HEK293 (cell line): Measurements from ENCODE around the gene QSOX1.
A peak's percentile ranks its signal among the peaks of the same experiment; 100 is the strongest.

Experiments
- CTCF ChIA-PET: fragments of 350-600 bp; formaldehyde crosslinking; extraction: SDS; loops from one replicate; lab custom pipeline; 2021; ENCODE audit warnings: antibody characterized with exemption; lab: Yijun Ruan, JAX
- POLR2A ChIA-PET: fragments of 300-600 bp; formaldehyde crosslinking; extraction: SDS; loops from one replicate; lab custom pipeline; 2020; ENCODE audit warnings: antibody characterized with exemption, inconsistent platforms; lab: Yijun Ruan, JAX
- H3K27ac ChIP-seq: fragments of 200-500 bp; sonication (Bioruptor generic); 2 replicates; pipeline ENCODE4 v1.5.1; 2014; ENCODE audit warnings: low read depth, low read length, control low read depth, inconsistent platforms; ENCODE audit errors: extremely low read depth
- H3K36me3 ChIP-seq, 2 experiments: fragments of 200-500 bp in 1 of 2; sonication (Bioruptor generic) in 1 of 2; 1 replicate in 1 of 2; 2 replicates in 1 of 2; pipeline ENCODE4 v1.5.1; 2014 to 2017; ENCODE audit warnings: inconsistent platforms in 2 of 2, low read length in 2 of 2; ENCODE audit not compliant: control insufficient read depth in 2 of 2, insufficient read depth in 1 of 2
- H3K4me1 ChIP-seq: fragments of 200-500 bp; sonication (Bioruptor generic); 2 replicates; pipeline ENCODE4 v1.5.1; 2014; ENCODE audit warnings: mild to moderate bottlenecking, low read length, inconsistent platforms; ENCODE audit not compliant: control insufficient read depth, insufficient read depth
- H3K4me3 ChIP-seq: 2 replicates; pipeline ENCODE4 v1.5.1; 2011; ENCODE audit warnings: low read depth, mild to moderate bottlenecking, control low read depth, low read length, moderate library complexity
- H3K9me3 ChIP-seq: fragments of 200-500 bp; sonication (Bioruptor generic); 2 replicates; pipeline ENCODE4 v1.5.1; 2014; ENCODE audit warnings: low read depth, low read length, inconsistent platforms; ENCODE audit not compliant: control insufficient read depth, insufficient read depth
- GLIS2 ChIP-seq: fragments of 450-650 bp; formaldehyde crosslinking; IDR thresholded peaks from 2 replicates; pipeline ENCODE4 v1.5.1; 2016; ENCODE audit warnings: missing biosample characterization, missing genetic modification characterization
- IKZF3 ChIP-seq: fragments of 450-650 bp; IDR thresholded peaks from 2 replicates; pipeline ENCODE4 v1.5.0; 2018; ENCODE audit warnings: missing biosample characterization, mild to moderate bottlenecking, missing genetic modification characterization, moderate library complexity
- KLF16 ChIP-seq: fragments of 450-650 bp; formaldehyde crosslinking; IDR thresholded peaks from 2 replicates; pipeline ENCODE4 v1.5.1; 2017; ENCODE audit warnings: missing biosample characterization, missing genetic modification characterization
- KLF17 ChIP-seq: fragments of 450-650 bp; formaldehyde crosslinking; IDR thresholded peaks from 2 replicates; pipeline ENCODE4 v1.5.1; 2016; ENCODE audit warnings: missing biosample characterization, missing genetic modification characterization
- KLF8 ChIP-seq: fragments of 450-650 bp; formaldehyde crosslinking; IDR thresholded peaks from 2 replicates; pipeline ENCODE4 v1.5.1; 2016; ENCODE audit warnings: missing biosample characterization, missing genetic modification characterization
- KLF9 ChIP-seq: fragments of 450-650 bp; formaldehyde crosslinking; IDR thresholded peaks from 2 replicates; pipeline ENCODE4 v1.5.1; 2016; ENCODE audit warnings: missing biosample characterization, missing genetic modification characterization, low read depth
- PRDM10 ChIP-seq: fragments of 450-650 bp; formaldehyde crosslinking; IDR thresholded peaks from 2 replicates; pipeline ENCODE4 v1.5.1; 2016; ENCODE audit warnings: missing biosample characterization, missing genetic modification characterization
- REST ChIP-seq: fragments of 450-650 bp; formaldehyde crosslinking; IDR thresholded peaks from 2 replicates; pipeline ENCODE4 v1.5.1; 2016; ENCODE audit warnings: missing biosample characterization, missing genetic modification characterization
- SP2 ChIP-seq: fragments of 450-650 bp; formaldehyde crosslinking; IDR thresholded peaks from 2 replicates; pipeline ENCODE4 v1.5.1; 2016; ENCODE audit warnings: missing biosample characterization, missing genetic modification characterization
- SP3 ChIP-seq: fragments of 450-650 bp; formaldehyde crosslinking; IDR thresholded peaks from 2 replicates; pipeline ENCODE4 v1.5.1; 2016; ENCODE audit warnings: missing biosample characterization, missing genetic modification characterization
- YY2 ChIP-seq: fragments of 450-650 bp; formaldehyde crosslinking; IDR thresholded peaks from 2 replicates; pipeline ENCODE4 v1.5.1; 2016; ENCODE audit warnings: missing biosample characterization, missing genetic modification characterization
- ZBTB17 ChIP-seq: fragments of 450-650 bp; formaldehyde crosslinking; IDR thresholded peaks from 2 replicates; pipeline ENCODE4 v1.5.1; 2016; ENCODE audit warnings: missing biosample characterization, missing genetic modification characterization
- ZBTB20 ChIP-seq: fragments of 450-650 bp; formaldehyde crosslinking; IDR thresholded peaks from 2 replicates; pipeline ENCODE4 v1.5.1; 2016; ENCODE audit warnings: missing biosample characterization, missing genetic modification characterization
- ZBTB26 ChIP-seq: fragments of 450-650 bp; formaldehyde crosslinking; optimal IDR thresholded peaks from 2 replicates; pipeline ENCODE3; 2016; ENCODE audit warnings: missing biosample characterization, mild to moderate bottlenecking, missing genetic modification characterization
- ZBTB48 ChIP-seq: fragments of 450-650 bp; formaldehyde crosslinking; IDR thresholded peaks from 2 replicates; pipeline ENCODE4 v1.5.1; 2016; ENCODE audit warnings: missing biosample characterization, missing genetic modification characterization
- ZBTB7A ChIP-seq: fragments of 450-650 bp; formaldehyde crosslinking; IDR thresholded peaks from 2 replicates; pipeline ENCODE4 v1.5.1; 2016; ENCODE audit warnings: low read depth, missing biosample characterization, missing genetic modification characterization
- ZFHX2 ChIP-seq: fragments of 450-650 bp; formaldehyde crosslinking; conservative IDR thresholded peaks from 2 replicates; pipeline ENCODE4 v1.5.1; 2016; ENCODE audit warnings: missing biosample characterization, missing genetic modification characterization
- ZFP69B ChIP-seq: fragments of 450-650 bp; formaldehyde crosslinking; IDR thresholded peaks from 2 replicates; pipeline ENCODE4 v1.5.1; 2016; ENCODE audit warnings: missing biosample characterization, missing genetic modification characterization
- ZNF146 ChIP-seq: fragments of 450-650 bp; formaldehyde crosslinking; IDR thresholded peaks from 2 replicates; pipeline ENCODE4 v1.5.1; 2016; ENCODE audit warnings: missing biosample characterization, missing genetic modification characterization
- ZNF335 ChIP-seq: fragments of 450-650 bp; formaldehyde crosslinking; conservative IDR thresholded peaks from 2 replicates; pipeline ENCODE4 v1.5.1; 2016; ENCODE audit warnings: missing biosample characterization, missing genetic modification characterization
- ZNF473 ChIP-seq: fragments of 450-650 bp; formaldehyde crosslinking; IDR thresholded peaks from 2 replicates; pipeline ENCODE4 v1.5.1; 2017; ENCODE audit warnings: missing biosample characterization, missing genetic modification characterization
- ZNF530 ChIP-seq: fragments of 450-650 bp; formaldehyde crosslinking; IDR thresholded peaks from 2 replicates; pipeline ENCODE4 v1.5.1; 2016; ENCODE audit warnings: low read depth, missing biosample characterization, missing genetic modification characterization
- ZSCAN18 ChIP-seq: fragments of 450-650 bp; formaldehyde crosslinking; IDR thresholded peaks from 2 replicates; pipeline ENCODE4 v1.5.1; 2016; ENCODE audit warnings: missing biosample characterization, missing genetic modification characterization
- ZXDB ChIP-seq: fragments of 450-650 bp; formaldehyde crosslinking; IDR thresholded peaks from 2 replicates; pipeline ENCODE4 v1.5.1; 2016; ENCODE audit warnings: missing biosample characterization, missing genetic modification characterization

Gene QSOX1

GRCh38 chr1:180155182-180155682 is 563 bp downstream of the QSOX1 start (continued):
- TF ChIP-seq KLF8 (tag by site-specific recombination) (0 out of 2 replicates have a peak, but pooled peaks have one; percentile 33), ZBTB26 (tag by site-specific recombination) (peak; percentile 7), YY2 (tag by site-specific recombination) (0 out of 2 replicates have a peak, but pooled peaks have one; percentile 14), ZNF335 (tag by site-specific recombination) (peak; percentile 63), ZBTB7A (tag by site-specific recombination) (no peak), ZBTB48 (tag by site-specific recombination) (peak; percentile 98; the same call in 1 of the 2 replicates), ZXDB (0 out of 2 replicates have a peak, but pooled peaks have one; percentile 42), ZNF530 (tag by site-specific recombination) (no peak), SP2 (tag by site-specific recombination) (peak; percentile 75), KLF17 (0 out of 2 replicates have a peak, but pooled peaks have one; percentile 18), SP3 (0 out of 2 replicates have a peak, but pooled peaks have one; percentile 64), ZFHX2 (tag by site-specific recombination) (peak; percentile 99), GLIS2 (tag by site-specific recombination) (peak; percentile 65), ZBTB17 (tag by site-specific recombination) (peak; percentile 39), PRDM10 (tag by site-specific recombination) (peak; percentile 49), ZSCAN18 (tag by site-specific recombination) (no peak), KLF16 (tag by site-specific recombination) (peak; percentile 59; the same call in 1 of the 2 replicates), ZBTB20 (peak; percentile 79; the same call in 1 of the 2 replicates), KLF9 (tag by site-specific recombination) (peak; percentile 87), ZNF146 (no peak)

GRCh38 chr1:180156201-180156600 is 1.5 kb downstream of the QSOX1 start:
- ChIA-PET CTCF (interaction anchor here (1.7 to 6.6 kb wide), 2 partner anchors 12 to 25 kb away, joined by 6 to 37 read pairs; no protein-coding TSS in a partner anchor), POLR2A (no interaction called here)
- Histone ChIP-seq H3K27ac (no peak overlapping the region), H3K4me1 (peaks cover 11% of the 10 kb centered on the region), H3K9me3 (no peaks in the 10 kb centered on the region), H3K36me3 (no peaks in the 10 kb centered on the region), H3K4me3 (no peak overlapping the region)
- no peak for TF ChIP-seq REST (tag by site-specific recombination)
- TF ChIP-seq KLF9 (tag by site-specific recombination) = no peak
- TF ChIP-seq ZNF473 = no peak
- TF ChIP-seq ZFP69B = no peak
- TF ChIP-seq IKZF3 (tag by site-specific recombination) = no peak
